GM10847 (cell line): ENCODE results near the gene GLMN.

ENCODE experiments used
- POLR2A ChIP-seq: IDR thresholded peaks from 2 replicates; pipeline ENCODE4 v1.6.1; 2011; ENCODE audit not compliant: insufficient read length; ENCODE audit errors: extremely low read depth

GLMN gene

GRCh38 chr1:92314024-92314423 lies 15.2 kb upstream of the GLMN start:
- TF ChIP-seq POLR2A: no peak

DNA sequence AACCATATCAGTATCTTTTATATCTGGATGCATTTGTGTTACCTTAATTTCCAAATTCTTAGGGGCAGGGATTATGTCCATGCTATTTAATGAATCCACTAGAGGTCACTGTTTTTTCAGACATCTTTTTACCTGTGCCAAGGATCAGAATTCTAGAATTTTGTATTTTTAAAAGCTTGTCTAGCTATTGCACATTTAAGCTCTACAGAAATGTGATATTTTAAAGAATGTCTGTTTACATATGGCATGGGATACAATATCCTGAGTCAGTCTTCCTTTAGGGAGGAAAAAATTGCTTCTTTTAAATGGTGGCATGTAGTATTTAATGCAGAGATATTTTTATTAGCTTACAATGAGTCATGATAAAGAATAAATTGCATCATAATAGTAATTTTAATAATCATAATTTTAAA lies 11.4 kb upstream of the GLMN start:
- no peak for TF ChIP-seq POLR2A

- no peak for TF ChIP-seq POLR2A
Observed at GRCh38 chr1:92307980-92308379, 9.2 kb upstream of the GLMN start.

- TF ChIP-seq POLR2A: no peak
Observed at GRCh38 chr1:92306020-92306419, 7.2 kb upstream of the GLMN start.

- TF ChIP-seq POLR2A: no peak
Observed at GRCh38 chr1:92301021-92301420, 2.2 kb upstream of the GLMN start.

DNA sequence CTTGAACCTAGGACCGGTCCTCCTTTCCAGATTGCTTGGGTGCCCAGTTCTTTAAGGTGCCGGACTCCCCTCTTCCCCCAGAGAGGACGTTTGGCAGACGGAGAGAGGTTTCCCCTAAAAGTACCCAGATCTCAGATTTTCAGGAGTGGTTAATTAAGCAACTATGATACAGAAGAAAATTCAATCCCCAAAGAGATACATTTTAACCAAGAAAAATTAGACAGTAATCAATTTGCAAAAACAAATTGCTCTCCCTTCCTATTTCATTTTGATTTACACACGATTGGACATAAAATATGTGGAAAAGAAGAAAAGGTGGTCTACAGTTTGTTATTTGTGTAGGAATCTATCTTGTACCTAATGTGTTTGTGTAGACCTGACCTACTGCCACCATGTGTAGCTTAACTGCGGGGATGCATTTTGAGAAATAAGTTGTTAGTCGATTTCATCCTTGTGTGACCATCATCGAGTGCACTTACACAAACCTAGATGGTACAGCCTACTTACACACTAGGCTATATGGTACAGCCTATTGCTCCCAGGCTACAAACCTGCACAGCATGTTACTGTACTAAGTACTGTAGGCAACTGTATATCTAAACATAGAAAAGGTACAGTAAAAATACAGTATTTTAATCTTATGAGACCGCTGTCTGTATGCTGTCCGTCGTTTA lies 827 bp upstream of the GLMN start:
- TF ChIP-seq POLR2A: no peak

GRCh38 chr1:92298213-92298572 lies 594 bp downstream of the GLMN start:
- TF ChIP-seq POLR2A: no peak

GRCh38 chr1:92291372-92291999 lies 7.3 kb downstream of the GLMN start:
- no peak for TF ChIP-seq POLR2A

DNA sequence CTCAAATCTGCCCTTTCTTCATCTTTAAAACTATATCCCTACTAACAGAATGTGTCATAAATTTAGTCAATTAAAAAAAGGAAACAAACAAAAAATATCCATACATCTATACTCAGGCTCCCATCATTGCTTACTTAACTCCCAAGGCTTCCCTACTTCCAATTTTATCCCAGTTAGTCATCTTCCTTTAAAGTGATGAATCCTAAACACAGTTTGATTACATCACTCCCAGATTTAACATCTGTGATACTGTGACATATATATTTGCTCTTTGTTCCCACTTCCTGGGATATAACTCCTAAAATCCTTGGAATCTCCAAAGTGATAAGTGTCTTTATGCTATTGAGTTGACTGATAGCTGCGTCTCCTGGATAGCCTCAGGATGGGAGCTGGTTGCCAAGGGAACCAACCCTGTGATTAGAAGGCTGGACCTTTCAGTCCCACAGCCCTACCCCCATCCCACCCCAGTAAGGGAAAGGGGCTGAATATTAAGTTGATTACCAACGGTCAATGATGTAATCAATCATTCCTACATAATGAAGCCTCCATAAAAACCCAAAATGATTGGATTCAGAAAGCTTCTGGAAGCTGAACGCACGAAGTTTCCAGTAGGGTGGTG lies 21.6 kb downstream of the GLMN start:
- TF ChIP-seq POLR2A: no peak

DNA sequence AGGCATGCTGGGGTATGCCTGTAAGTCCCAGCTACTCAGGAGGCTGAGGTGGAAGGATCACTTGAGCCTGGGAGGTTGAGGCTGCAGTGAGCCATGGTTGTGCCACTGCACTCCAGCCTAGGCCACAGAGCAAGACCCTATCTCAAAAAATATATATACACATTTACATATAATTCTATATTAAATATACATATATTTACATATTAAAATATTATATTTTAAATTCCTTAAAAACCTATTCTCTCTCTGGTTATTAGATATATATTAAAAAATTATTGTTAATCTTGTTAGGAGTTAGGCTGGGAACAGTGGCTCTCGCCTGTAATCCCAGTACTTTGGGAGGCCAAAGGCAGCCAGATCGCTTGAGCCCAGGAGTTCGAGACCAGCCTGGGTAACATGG lies 22.7 kb downstream of the GLMN start:
- TF ChIP-seq POLR2A: no peak

DNA sequence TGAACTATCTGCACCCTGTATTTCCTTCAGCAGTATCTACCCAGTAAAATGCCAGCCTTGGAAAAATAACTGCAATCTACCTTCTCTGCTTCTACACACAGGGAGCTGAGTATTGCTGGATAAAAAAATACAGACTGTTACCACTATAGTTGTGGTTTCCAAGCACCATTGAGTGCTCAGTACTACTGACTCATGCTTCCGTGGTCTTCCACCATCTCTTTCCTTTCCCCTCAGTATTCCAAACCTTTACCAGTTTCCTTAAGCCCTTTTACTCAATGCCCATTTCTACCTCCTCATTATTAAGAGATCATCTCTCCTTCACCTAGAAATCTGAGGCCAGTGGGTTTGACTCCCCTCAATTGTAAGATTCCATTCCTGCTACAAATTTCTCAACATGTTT lies 23.8 kb downstream of the GLMN start:
- no peak for TF ChIP-seq POLR2A

- no peak for TF ChIP-seq POLR2A
Observed at GRCh38 chr1:92273039-92273438, 25.7 kb downstream of the GLMN start.

GRCh38 chr1:92262516-92262915 lies 36.3 kb downstream of the GLMN start:
- no peak for TF ChIP-seq POLR2A

GRCh38 chr1:92259350-92259749 lies 39.4 kb downstream of the GLMN start:
- no peak for TF ChIP-seq POLR2A

DNA sequence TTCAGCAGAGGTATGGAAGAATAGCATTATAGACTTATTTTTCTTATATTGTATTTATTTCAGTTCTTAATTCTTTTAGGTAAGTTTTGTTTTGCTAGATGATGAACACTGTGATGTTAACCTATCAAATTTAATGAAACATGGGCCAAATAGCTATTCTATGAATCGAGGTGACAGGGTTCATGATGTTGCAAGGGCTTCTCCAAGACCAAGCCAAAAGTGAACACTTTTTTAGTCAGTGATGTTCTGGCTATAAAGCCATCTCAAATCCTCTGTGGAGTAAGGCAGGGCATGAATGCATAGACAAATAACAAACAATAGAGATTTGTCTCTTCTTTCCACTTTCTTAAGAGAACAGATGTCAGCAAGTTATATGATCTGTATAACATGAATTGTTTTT lies 54.4 kb downstream of the GLMN start:
- no peak for TF ChIP-seq POLR2A

GRCh38 chr1:92240034-92240433 lies 58.8 kb downstream of the GLMN start:
- TF ChIP-seq POLR2A: no peak

GRCh38 chr1:92230736-92231135 lies 68.1 kb downstream of the GLMN start:
- TF ChIP-seq POLR2A: no peak
